Renal pelvis (tissue), 4 donors: Measurements from ENCODE around the gene CNBP. TPM values are rescaled to one million over a fixed set of nuclear protein-coding genes. Genes with fewer than 3 reads are reported as not detected.
"Not testable (repeated sequence)": the region's sequence is repeated elsewhere in the genome, so short reads cannot be mapped to it uniquely, and the experiment has no call there.

Experiments
- DNase-seq: peaks from one replicate; pipeline ENCODE4 v3.0.0-alpha.2; 2013
- polyA plus RNA-seq, 3 donors: library from polyadenylated mRNA; unstranded; fragments of 120-200 nt; gene quantifications; one replicate each; pipeline ENCODE4 v1.2.1, GENCODE V29; 2013; ENCODE audit not compliant: insufficient read length in 3 of 3

Gene CNBP
- polyA plus RNA-seq, 3 donors: 355 to 394 (median 370) TPM

DNA sequence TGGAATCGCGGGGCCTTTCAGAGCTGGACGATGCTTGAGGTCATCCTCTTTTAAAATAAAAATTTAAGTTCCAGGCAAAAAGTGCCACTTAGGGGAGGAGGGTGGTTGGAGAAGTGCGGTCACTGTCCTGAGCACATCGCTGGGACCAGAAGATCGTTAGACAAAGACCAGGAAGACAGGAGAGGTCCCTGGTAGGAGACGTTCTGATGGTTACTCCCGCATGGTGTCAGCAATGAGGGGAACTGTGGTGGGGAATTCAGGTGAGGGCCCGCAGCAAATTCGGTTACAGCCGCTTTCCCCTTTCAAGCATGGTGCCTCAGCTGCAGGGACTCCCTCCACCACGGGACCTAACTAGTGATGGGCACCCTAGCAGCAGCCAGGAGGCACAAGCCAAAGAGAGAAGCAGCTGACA, 21.8 kb downstream of the CNBP start:
- DNase-seq: no peak

DNA sequence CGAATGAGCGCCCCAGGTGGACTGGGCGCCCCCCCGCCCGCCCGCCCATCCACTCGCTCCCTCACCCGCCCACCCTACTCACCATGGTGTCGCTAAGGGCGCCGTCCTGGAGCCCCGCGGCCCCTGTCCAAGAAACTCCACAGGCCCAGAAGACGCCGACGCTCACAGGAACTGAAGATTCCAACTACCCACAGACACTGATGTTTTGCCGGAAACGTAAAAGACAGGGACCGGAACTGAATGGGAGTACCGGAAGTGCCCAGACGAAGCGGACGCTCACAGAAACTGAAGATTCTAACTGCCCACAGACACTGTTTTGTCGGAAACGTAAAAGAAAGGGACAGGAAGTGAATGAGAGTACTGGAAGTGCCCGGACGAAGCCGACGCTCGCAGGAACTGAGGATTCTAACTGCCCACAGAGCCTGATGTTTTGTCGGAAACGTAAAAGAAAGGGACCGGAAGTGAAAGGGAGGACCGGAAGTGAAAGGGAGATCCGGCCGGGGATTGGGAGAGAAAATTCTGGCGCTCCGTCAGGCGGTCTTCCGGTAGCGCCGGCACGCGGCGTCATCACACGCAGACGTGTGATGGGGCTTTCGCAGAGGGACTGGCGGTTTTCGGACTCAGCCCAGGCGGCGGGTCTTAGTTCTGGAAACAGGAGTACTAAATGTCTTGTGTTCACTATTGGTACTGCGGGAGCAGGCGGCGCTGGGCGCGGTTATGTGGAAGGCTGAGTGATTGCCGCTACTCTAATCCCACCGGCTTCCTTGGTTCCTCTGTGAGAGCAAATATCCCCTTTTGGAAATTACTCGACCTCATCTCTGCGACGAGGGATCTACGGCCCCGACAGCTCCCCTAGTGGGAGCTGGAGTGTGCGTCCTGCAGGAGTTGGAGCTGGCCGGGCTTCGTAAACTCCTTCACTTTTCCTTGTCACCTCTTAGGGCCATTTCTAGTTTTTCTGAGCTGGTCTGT, 22.5 kb downstream of the CNBP start, which contains the start of gene ISY1:
ISY1 (minus strand) TSS at position 173 of the 969 bp plus-strand sequence; CDS start at position 85, 88 bp downstream.
- DNase-seq: peak; percentile 96

DNA sequence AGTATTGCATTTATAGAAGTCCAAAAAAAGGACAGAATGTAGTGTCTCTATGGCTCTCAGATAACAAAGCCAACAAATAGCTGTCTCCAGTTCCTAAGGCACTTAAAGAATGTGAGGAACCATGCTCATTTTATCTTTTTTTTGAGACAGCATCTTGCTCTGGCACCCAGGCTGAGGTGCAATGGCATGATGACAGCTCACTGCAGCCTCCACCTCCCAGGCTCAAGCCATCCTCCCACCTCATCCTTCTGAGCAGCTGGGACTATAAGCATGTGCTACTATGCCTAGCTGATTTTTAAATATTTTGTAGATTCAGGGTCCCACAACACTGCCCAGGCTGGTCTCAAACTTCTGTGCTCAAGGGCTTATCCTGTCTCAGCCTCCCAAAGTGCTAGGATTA, 38.9 kb downstream of the CNBP start:
- no peak for DNase-seq

DNA sequence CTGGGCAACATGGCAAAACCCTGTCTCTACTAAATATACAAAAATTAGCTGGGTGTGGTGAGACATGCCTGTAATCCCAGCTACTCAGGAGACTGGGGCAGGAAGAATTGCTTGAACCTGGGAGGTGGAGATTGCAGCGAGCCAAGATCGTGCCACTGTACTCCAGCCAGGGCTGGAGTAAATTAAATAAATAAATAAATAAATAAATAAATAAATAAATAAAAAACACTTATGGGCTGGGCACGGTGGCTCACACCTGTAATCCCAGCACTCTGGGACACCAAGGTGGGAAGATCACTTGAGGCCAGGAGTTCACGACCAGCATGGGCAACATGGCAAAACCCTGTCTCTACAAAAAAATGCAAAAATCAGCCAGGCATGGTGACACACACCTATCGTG, 42.7 kb downstream of the CNBP start:
- DNase-seq: not testable (repeated sequence)

DNA sequence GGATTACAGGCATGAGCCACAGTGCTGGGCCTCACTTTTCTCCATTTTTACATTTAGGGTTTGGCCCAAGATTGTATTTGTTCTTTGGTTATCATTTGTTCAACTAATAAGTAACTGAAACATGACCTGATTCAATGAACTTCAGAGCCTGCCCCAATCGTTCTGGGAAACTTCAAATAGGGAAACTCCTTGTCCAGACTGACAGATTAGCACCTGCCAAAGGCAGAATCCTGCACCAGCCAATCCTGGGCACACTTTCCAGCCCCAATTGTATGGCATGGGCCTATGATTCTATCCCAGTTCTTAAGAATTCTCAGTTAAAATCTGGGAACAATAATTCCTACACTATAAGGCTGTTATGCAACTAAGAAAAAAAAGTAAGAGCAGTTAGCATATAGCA, 43.8 kb downstream of the CNBP start:
- no peak for DNase-seq

DNA sequence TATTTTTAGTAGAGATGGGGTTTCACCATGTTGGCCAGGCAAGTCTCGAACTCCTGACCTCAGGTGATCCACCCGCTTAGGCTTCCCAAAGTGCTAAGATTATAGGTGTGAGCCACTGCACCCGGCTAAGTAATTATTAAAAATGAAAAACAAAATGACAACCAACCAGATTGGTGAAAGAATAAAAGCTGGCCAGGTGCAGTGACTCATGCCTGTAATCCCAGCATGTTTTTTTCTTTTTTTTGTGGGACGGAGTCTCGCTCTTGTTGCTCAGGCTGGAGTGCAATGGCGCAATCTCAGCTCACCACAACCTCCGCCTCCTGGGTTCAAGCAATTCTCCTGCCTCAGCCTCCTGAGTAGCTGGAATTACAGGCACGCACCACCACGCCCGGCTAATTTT, 47.4 kb downstream of the CNBP start:
- not testable (repeated sequence) for DNase-seq

DNA sequence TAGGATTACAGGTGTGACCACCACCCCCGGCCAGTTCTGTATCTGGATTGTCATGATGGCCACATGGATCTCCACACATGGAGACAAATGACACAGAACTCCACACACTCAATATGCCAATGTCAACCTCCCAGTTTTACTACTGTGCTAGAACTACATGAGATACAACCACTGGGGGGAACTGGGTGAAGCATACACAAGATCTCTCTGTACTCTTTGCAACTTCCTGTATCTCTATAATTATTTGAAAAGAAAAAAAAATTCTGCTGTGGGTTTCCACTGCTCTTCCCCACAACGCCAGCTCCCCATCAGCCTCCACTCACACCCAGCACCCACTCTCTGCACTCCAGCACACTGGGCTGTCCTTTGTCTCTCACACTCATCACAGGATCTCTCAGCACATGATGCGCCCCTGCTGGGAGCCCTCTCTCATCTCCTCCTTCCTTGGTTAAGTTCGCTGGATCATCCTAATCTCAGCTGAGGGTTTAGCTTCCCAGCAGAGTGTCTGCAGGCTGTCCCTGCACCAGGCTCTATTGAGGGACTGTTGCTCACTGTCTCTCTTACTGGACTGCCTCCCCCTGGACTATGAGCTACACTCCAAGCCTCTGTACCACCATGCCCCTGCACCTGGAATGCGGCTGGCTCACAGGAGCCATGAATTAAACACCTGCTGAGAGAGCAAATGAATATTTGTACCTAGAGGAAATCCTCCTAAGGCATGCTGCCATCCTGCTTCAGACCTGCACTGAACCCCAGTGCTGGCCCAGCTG, 51.4 kb downstream of the CNBP start:
- no peak for DNase-seq

DNA sequence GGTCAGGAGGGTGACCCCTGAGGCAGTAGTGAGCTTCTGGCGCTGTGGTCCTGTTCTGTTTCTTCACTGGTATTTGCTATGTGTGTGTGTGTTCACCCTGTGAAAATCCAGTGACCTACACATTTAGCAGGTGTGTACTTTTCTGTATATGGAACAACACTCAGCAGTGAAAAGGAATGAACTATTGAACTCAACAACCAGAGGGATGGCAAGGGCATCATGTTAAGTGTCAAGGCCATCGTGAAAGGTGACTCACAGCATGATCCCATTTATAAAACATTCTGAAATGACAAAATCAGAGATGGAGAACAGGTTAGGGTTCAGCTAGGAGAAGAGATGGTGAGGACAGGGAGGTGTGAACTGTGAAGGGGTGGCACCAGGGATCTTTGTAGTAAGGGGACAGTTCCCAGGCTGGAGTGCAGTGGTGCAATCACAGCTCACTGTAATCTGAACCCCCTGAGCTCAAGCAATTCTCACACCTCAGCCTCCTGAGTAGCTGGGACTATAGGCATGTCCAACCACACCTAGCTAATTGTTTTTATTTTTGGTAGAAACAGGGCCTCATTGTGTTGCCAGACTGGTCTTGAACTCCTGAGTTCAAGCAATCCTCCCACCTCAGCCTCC, 52.1 kb downstream of the CNBP start:
- DNase-seq: no peak

DNA sequence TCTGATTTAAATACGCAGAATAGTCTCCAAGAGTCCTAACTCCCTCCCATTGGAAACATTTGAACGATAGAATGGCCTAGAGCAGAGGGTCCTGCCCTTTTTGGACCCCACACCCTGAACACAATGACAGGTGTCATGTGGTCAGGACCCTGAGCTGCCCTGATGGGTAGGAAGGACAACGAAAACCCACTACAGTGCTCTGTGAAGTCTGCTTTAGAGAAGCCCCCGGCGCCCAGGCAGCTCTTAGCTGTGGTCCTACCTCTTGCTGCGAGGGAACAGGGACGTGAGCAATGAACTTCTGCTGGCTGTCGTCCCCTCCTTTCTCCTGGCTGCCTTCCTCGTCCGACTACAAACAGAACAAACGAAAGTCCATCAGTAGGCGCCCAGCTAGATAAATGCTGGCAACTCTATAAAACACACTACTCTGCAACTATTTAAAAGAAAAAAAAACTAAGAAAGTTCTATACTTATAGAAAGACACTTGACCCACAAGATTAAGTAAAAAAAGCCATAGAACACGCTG, 53.3 kb downstream of the CNBP start:
- DNase-seq: no peak

DNA sequence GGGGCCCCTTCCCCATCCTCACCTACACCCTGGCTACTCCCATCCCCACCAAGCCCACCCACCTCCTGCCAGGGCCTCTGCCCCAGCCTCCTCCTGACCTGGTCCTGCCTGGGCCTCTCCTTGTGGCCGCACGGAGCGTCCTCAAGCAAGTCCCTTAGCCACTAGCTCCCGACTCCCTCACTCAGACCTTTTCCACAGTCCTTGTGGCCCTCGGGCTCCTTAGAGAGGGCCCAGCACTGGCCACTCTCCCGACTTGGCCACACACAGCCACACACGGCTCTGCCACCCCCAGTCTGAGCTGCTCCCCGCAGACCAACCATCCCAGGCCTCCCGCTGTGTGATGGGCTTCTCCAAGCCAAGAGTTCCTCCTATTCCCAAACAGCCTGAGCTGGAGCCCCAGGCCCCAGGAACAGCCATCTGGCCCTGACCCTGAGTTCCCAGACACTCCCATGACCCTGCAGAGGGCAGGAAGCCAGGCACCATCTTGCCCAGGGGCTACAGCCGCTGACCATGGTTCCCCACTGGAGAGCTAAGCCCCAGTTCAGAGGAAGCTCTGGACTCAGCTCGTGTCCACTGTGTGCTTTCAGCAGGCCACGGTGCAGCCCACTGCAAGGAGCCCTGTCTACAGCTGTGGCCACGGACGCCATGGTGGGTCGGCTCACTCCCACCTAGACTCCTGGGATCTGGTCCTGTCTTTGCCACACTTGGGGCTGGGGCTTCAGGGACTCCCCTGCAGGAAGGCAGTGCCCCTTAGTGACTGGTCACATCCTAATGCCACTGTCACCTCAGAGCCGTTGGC, 55.1 kb downstream of the CNBP start:
- no peak for DNase-seq

DNA sequence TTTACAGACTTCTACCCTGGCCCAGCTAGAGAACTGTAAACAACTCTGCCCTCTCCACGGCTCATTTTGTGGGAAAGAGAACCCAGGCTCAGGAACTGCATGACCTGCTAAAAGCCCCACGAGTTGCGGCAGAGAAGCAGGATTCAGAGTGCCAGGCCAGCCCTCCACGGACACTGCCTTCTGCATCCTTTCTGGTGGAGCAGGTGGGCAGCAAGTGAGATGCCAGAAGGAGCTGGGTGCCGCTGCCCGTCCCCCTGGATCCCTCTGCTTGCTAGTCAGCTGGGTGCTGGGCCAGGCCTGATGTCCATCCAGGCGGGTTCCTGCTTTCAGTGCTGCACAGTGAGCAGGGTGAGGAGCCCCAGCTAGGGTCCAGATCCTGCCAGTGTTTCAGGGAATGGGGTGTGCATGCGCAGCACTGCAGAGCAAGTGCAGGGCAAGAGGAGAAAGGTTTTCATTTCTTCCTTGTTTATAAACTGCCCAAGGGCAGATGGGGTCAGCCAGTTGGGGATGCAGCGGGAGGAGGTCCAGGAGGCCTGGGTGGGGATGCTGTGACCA, 56.9 kb downstream of the CNBP start:
- no peak for DNase-seq

DNA sequence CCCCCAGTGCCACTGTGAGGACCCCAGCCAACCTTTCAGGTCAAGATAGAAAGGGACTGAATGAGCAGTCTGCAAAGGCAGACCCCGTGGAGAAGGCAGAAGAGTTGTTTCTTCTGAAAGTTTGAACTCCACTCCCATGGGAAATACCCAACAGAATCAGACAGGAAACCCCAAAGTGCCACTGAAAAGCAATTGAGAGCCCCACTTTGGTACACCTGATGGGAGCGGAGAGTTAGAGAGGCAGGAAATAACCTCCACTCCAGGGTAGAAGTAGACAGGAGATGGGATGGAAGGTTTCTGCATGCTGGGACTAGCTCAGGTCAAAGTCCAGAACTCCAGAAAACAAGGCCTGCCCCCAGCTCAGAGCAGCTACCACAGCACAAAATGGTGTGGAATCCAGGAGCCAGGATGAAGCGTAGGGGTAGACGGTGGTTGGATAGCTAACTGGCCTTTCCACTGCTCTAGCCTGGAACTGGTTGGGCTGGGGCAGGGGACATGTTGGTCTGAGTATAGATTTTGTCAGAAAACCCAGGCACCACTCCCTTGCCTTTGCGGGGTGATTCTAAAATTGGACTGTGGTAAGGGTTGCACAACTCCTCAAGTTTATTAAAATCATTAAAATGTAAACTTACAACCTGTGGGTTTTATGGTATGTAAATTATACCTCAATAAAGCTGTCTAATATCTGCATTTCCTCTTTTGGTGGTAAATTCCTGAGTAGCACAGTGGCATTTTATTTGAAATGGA, 60.2 kb downstream of the CNBP start:
- DNase-seq: no peak

DNA sequence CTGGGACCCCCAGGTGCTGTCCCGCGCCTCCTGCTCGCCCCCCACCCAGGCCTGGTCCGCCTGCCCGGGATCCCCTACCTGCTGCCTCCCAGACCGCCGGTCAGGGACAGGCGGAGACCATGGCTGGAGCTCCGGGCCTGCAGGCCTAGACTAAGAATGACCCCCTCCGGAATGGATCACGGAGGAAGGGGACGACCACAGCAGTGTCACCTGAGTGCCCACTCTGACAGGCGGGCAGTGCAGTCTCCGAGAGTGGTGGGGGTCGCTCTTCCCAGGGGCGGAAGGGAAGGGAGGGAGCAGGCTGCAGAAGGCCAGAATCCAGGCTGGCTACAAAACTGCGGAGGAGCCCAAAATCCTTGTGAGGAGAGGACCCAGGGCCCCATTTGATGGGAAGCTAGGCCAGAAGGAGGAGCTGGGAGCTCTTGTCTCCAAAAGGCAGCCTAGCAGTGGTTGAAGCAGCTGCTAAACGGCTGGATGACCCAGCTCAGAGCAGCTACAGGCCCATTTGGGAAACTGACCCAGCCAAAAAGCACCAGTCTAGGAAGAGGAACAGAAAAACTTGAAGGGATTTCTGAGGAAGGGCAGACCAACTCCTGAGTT, 61.2 kb downstream of the CNBP start:
- DNase-seq: no peak

DNA sequence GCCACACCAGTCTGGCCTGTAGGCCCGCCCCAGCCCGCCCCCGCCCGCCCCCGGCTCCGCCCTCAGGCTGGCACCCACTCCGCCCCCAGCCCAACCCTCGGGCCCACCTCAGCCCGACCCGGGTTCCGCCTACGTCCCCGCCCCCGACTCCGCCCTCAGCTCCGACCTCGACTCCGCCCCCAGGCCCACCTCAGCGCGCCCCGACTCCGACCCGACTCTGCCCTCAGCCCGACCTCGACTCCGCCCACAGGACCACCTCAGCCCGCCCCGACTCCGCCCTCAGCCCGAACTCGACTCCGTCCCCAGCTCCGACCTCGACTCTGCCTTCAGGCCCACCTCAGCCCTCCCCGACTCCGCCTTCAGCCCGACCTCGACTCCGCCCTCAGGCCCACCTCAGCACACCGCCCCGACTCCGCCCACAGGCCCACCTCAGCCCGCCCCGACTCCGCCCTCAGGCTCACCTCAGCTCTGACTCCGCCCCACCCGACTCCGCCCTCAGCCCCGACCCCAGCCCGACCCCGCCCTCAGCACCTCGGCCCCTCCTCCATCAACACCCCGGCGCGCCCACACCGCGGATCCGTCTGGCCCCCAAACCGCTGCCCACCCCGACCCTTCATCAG, 61.8 kb downstream of the CNBP start, which contains the start of gene RAB43:
RAB43 (minus strand) TSS at position 13 of the 620 bp plus-strand sequence. CDS start 315 bp downstream, outside the sequence.
- peak; percentile 93 for DNase-seq

DNA sequence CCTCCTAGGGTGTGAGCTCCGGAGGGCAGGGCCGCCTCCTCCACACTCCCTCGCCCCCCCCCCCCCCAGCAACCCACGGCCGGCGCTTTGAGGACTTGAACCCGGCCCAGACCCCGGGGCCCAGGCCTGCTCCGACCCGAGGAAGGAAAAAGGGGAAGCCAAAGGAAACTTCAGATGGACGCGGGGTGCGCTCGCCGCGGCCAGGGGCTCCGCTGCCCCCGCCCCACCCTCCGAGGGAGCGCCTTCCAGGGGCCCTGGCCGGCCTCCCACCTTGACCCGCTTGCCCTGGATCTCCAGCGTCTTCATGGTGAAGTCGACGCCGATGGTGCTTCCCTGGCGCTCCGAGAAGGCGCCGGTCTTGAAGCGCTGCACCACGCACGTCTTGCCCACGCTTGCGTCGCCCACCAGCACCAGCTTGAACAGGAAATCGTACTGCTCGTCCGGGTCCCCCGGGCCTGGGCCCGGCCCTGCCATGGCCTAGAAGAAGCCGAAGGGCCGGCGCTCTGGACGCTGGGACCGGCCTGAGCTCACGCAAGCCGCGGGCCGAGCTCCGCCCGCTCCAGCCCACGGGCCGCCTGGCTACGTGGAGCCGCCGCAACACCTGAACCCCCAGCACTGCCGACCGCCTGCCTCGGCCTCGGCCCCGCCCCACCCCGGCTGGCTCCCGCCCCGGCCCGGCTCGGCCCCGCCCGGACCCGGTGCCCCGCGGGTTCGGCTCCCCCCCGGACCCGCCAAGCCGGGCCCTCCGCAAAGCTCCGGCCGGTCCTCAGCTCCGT, 62.5 kb downstream of the CNBP start:
- DNase-seq: no peak

DNA sequence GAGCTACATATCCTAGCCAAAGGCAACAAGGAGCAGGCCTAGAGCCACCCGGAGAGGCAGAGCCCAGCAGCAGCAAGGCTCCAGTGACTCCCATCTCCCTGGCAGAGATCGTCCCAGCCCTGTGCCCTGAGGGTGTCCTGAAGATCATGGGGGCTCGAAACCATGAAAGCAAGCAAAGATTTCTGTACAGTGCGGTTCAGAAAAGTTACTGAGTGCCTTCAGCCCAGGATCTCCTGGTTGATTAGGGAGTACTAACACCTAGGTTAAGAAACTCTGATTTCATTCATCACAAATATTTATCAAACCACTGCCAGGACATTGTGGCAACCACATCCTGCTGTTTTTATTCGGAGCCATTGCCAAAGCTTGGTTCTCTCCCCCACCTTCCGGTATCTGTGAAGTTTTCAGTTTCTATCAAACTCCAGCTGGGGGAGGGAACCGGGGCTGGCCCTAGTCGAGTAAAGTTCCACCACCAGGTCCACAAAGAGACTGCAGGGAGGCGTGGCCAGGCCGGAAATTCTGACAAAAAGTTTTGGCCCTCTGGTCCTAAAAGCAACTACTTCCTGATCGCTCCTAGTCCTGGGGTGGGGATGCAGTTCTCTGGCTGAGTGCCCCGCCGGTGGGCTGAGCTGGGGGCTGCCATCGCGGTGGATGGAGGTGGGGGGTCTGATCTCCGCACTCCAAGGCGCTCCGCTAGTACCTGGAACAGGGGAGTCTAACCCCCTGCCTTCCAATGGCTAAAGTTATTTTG, 63.3 kb downstream of the CNBP start:
- peak; percentile 91 for DNase-seq

DNA sequence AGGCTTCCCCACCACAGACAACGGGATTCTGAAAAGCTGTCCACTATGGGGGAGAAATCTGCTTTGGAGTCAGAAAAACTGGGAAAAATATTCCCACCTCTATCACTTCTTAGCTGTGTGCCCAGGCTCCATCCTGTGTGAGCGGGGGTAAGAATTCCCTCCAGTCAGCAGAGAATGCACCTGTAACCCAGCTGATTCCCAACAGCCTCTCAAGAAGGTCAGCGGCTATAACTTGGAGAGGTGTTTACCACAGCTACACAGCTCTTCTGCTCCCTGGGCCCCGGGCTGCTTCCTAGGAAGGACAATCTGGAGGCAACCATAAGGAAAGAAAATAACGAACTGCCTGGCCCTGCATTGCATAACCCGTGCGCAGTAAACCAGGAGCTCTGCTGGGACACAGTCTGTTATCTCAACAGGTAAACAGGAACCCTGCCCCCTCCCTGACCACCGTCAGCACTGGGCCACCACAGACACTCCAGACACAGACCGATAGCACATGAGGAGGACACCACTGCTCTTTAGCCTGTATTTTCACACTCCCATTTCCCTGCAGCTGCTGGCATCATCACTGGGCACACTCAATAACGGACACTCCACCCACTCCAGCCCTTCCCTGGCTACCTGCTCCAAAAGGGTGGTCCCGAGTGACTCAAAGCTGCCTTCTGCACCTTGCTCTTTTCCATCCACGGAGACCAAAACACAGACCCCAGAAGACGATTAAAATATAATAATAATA, 64.2 kb downstream of the CNBP start:
- DNase-seq: no peak
